Liver (tissue), 9 donors: ENCODE data around the gene ICAM3. TPM values are rescaled to one million over a fixed set of nuclear protein-coding genes. Genes with fewer than 3 reads are reported as not detected.

Experiments
- DNase-seq: peaks from one replicate; pipeline ENCODE4 v3.0.0-alpha.2; 2017; ENCODE audit warnings: low spot score
- H3K27ac ChIP-seq, 2 donors: one replicate each; pipeline ENCODE4 v1.7.0; 2013; ENCODE audit warnings: inconsistent platforms in 2 of 2, low read length in 2 of 2, control low read depth in 1 of 2, low read depth in 1 of 2, mild to moderate bottlenecking in 1 of 2
- H3K27me3 ChIP-seq, 4 donors: one replicate each; pipeline versions ENCODE4 v1.6.1 to v1.7.0; 2013; ENCODE audit warnings: low read length in 3 of 4, inconsistent platforms in 1 of 4, mild to moderate bottlenecking in 1 of 4, moderate library complexity in 1 of 4; ENCODE audit not compliant: control insufficient read depth in 4 of 4, insufficient read depth in 4 of 4
- H3K36me3 ChIP-seq, 4 donors: one replicate each; pipeline versions ENCODE4 v1.6.1 to v1.7.0; 2013; ENCODE audit warnings: low read length in 3 of 4, mild to moderate bottlenecking in 3 of 4, low read depth in 1 of 4, moderate library complexity in 1 of 4; ENCODE audit not compliant: control insufficient read depth in 4 of 4, insufficient read depth in 3 of 4
- H3K4me1 ChIP-seq, 4 donors: one replicate each; pipeline versions ENCODE4 v1.6.1 to v1.7.0; 2013; ENCODE audit warnings: low read length in 3 of 4, mild to moderate bottlenecking in 3 of 4, moderate library complexity in 1 of 4; ENCODE audit not compliant: control insufficient read depth in 4 of 4, insufficient read depth in 4 of 4
- H3K4me3 ChIP-seq, 3 donors: one replicate each; pipeline versions ENCODE4 v1.6.1 to v1.7.0; 2013; ENCODE audit warnings: low read length in 3 of 3, control low read depth in 1 of 3, low read depth in 1 of 3, mild to moderate bottlenecking in 1 of 3
- H3K9ac ChIP-seq, 2 donors: one replicate each; pipeline ENCODE4 v1.7.0; 2013; ENCODE audit warnings: low read length in 2 of 2, mild to moderate bottlenecking in 2 of 2, moderate library complexity in 2 of 2, control low read depth in 1 of 2, low read depth in 1 of 2
- H3K9me3 ChIP-seq, 4 donors: one replicate each; pipeline versions ENCODE4 v1.6.1 to v1.7.0; 2013; ENCODE audit warnings: low read length in 3 of 4; ENCODE audit not compliant: control insufficient read depth in 4 of 4
- EGR1 ChIP-seq, 2 donors: IDR thresholded peaks; 2 replicates each; pipeline ENCODE4 v1.6.1; 2016 to 2018; ENCODE audit warnings: antibody characterized with exemption in 2 of 2, low read depth in 2 of 2
- FOXA2 ChIP-seq: IDR thresholded peaks from 2 replicates; pipeline ENCODE4 v1.6.1; 2016; ENCODE audit warnings: antibody characterized with exemption
- GABPA ChIP-seq, 2 donors: IDR thresholded peaks in 1 of 2; conservative IDR thresholded peaks in 1 of 2; 2 replicates each; pipeline ENCODE4 v1.6.1; 2016; ENCODE audit warnings: antibody characterized with exemption in 2 of 2, mild to moderate bottlenecking in 1 of 2, moderate library complexity in 1 of 2
- HNF4A ChIP-seq, 2 donors: conservative IDR thresholded peaks; 2 replicates each; pipeline ENCODE4 v1.6.1; 2016; ENCODE audit warnings: antibody characterized with exemption in 2 of 2, mild to moderate bottlenecking in 2 of 2
- HNF4G ChIP-seq: IDR thresholded peaks from 2 replicates; pipeline ENCODE4 v1.6.1; 2016; ENCODE audit warnings: antibody characterized with exemption
- NR2F2 ChIP-seq: IDR thresholded peaks from 2 replicates; pipeline ENCODE4 v1.6.1; 2016; ENCODE audit warnings: antibody characterized with exemption
- RXRA ChIP-seq, 2 donors: IDR thresholded peaks; 2 replicates each; pipeline ENCODE4 v1.6.1; 2017 to 2018; ENCODE audit warnings: antibody characterized with exemption in 2 of 2, mild to moderate bottlenecking in 1 of 2
- SP1 ChIP-seq: IDR thresholded peaks from 2 replicates; pipeline ENCODE4 v1.6.1; 2018; ENCODE audit warnings: antibody characterized with exemption, mild to moderate bottlenecking
- TAF1 ChIP-seq: conservative IDR thresholded peaks from 2 replicates; pipeline ENCODE4 v1.6.1; 2016; ENCODE audit warnings: antibody characterized with exemption, mild to moderate bottlenecking
- YY1 ChIP-seq: IDR thresholded peaks from 2 replicates; pipeline ENCODE4 v1.6.1; 2016; ENCODE audit warnings: antibody characterized with exemption, mild to moderate bottlenecking
- WGBS: extraction: QIAGEN DNeasy Blood & Tissue Kit; methylation state at CpG from one replicate; pipeline ENCODE4 v1.1.7; 2013; 5-methylcytosine and 5-hydroxymethylcytosine counted together
- polyA plus RNA-seq, 2 donors: library from polyadenylated mRNA; stranded (reverse) in 1 of 2; unstranded in 1 of 2; fragments of 200-250 nt in 1 of 2; fragments of >200 nt in 1 of 2; fragmentation: Nextera tagmentation in 1 of 2; extraction: Ambion mirVana in 1 of 2; gene quantifications; one replicate each; pipeline versions ENCODE4 v1.2.1 to v1.2.3, GENCODE V29; 2013 to 2015
- total RNA-seq, 2 donors: library from RNA; depleted of rRNA; stranded (reverse); fragments of >200 nt; gene quantifications; one replicate each; pipeline ENCODE4 v1.2.3, GENCODE V29; 2014
- TF ChIP-seq, protein P1 (sequence below): IDR thresholded peaks from 2 replicates; pipeline ENCODE4 v1.6.1; 2016; ENCODE audit warnings: antibody characterized with exemption
- TF ChIP-seq, protein P2 (sequence below): IDR thresholded peaks from 2 replicates; pipeline ENCODE4 v1.6.1; 2016; ENCODE audit warnings: antibody characterized with exemption, mild to moderate bottlenecking
- TF ChIP-seq, protein P3 (sequence below): fragments of 150-350 bp; IDR thresholded peaks from 2 replicates; pipeline ENCODE4 v1.5.1; 2017; ENCODE audit warnings: improper control_type of control experiment, low read depth, low read length; ENCODE audit not compliant: missing input control
- TF ChIP-seq, protein P4 (sequence below): IDR thresholded peaks from 2 replicates; pipeline ENCODE4 v1.6.1; 2016; ENCODE audit warnings: antibody characterized with exemption
- TF ChIP-seq, protein P5 (sequence below): IDR thresholded peaks from 2 replicates; pipeline ENCODE4 v1.6.1; 2016; ENCODE audit warnings: antibody characterized with exemption
- donor health status: healthy.
- donor health status: healthy.
- donor health status: healthy.
- donor health status: healthy.
- donor health status: healthy.

Gene ICAM3
- total and polyA plus RNA-seq, 4 donors = 15.9 to 62.8 (median 21.0) TPM

DNA sequence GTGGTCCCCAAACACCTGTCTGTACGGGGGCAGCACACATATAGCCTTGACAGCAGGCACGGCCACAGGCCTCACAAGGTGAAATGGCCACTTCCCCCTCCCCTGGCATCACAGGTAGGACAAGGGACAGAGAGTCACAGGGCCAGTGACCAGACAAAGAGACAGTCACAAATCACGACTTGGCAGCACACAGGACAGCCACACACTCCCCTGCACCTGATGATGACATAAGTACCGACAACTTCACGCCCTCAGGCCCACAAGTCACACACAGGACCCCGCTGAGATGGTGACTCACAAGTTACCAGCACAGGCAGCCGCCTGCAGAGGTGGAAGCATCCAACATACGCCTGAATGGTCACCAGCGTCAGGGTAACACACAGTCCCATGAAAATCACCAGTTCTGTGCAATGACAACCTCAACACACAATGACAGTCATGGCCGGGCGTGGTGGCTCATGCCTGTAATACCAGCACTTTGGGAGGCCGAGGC, 24.4 kb upstream of the ICAM3 start (continued):
- TF ChIP-seq, protein P1, sequence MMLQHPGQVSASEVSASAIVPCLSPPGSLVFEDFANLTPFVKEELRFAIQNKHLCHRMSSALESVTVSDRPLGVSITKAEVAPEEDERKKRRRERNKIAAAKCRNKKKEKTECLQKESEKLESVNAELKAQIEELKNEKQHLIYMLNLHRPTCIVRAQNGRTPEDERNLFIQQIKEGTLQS = no peak
- TF ChIP-seq, protein P2, sequence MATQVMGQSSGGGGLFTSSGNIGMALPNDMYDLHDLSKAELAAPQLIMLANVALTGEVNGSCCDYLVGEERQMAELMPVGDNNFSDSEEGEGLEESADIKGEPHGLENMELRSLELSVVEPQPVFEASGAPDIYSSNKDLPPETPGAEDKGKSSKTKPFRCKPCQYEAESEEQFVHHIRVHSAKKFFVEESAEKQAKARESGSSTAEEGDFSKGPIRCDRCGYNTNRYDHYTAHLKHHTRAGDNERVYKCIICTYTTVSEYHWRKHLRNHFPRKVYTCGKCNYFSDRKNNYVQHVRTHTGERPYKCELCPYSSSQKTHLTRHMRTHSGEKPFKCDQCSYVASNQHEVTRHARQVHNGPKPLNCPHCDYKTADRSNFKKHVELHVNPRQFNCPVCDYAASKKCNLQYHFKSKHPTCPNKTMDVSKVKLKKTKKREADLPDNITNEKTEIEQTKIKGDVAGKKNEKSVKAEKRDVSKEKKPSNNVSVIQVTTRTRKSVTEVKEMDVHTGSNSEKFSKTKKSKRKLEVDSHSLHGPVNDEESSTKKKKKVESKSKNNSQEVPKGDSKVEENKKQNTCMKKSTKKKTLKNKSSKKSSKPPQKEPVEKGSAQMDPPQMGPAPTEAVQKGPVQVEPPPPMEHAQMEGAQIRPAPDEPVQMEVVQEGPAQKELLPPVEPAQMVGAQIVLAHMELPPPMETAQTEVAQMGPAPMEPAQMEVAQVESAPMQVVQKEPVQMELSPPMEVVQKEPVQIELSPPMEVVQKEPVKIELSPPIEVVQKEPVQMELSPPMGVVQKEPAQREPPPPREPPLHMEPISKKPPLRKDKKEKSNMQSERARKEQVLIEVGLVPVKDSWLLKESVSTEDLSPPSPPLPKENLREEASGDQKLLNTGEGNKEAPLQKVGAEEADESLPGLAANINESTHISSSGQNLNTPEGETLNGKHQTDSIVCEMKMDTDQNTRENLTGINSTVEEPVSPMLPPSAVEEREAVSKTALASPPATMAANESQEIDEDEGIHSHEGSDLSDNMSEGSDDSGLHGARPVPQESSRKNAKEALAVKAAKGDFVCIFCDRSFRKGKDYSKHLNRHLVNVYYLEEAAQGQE = no peak
- TF ChIP-seq TAF1 (no peak), RXRA (IDR thresholded peaks at IDR 0.05) (no peak)

DNA sequence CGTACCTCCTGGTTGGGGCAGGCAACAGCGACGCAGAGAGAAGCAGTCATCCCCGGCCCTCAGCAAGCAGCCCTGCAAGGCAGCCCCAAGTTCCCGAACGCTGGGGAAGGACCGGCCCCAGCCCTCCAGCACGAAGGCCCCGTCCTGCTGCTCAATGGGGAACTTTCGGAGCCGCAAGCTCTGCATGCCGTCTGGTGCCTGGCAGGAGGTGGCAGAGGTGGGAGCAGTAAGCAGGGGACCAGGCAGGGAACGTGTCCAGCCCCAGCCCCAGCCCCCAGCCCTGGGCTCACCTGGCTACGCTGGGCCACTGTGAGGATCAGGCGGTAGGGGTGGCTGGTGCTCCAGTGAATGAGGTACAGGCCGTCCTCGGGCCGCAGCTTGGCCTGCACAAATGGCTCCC, 22.8 kb upstream of the ICAM3 start:
- Histone ChIP-seq H3K4me3 (no peak overlapping the region), H3K9ac (no peak overlapping the region), H3K9me3 (no peaks in the 10 kb centered on the region), H3K4me1 (peaks cover 0 to 5% (median 3%) of the 10 kb centered on the region in 4 donors), H3K27ac (no peak overlapping the region), H3K27me3 (no peaks in the 10 kb centered on the region), H3K36me3 (peaks cover 14 to 70% (median 23%) of the 10 kb centered on the region in 4 donors)
- TF ChIP-seq HNF4G (no peak), TAF1 (no peak), SP1 (no peak)
- TF ChIP-seq, protein P3, sequence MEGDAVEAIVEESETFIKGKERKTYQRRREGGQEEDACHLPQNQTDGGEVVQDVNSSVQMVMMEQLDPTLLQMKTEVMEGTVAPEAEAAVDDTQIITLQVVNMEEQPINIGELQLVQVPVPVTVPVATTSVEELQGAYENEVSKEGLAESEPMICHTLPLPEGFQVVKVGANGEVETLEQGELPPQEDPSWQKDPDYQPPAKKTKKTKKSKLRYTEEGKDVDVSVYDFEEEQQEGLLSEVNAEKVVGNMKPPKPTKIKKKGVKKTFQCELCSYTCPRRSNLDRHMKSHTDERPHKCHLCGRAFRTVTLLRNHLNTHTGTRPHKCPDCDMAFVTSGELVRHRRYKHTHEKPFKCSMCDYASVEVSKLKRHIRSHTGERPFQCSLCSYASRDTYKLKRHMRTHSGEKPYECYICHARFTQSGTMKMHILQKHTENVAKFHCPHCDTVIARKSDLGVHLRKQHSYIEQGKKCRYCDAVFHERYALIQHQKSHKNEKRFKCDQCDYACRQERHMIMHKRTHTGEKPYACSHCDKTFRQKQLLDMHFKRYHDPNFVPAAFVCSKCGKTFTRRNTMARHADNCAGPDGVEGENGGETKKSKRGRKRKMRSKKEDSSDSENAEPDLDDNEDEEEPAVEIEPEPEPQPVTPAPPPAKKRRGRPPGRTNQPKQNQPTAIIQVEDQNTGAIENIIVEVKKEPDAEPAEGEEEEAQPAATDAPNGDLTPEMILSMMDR = no peak
- no peak for DNase-seq
- 96% methylated on average over 18 of the region's 18 CpGs for WGBS

DNA sequence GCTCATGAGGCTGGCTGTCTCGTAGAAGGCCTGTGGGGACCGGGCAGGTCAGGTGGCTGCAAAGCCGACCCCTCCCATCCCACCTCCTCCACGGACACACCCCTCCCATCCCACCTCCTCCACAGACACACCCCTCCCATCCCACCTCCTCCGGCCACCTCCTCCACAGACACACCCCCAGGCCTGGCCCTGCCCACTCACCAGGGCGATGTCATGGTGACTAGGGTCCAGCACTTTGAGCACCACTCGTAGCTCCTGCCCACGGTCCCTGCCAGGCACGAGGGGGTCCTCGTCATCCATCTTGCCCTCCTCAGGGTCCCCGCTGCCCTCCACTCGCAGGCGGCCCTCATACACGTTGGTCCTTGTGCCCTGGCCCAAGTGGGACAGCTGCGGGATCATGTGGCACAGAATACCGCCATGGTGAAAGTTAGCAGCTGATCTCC, 22.2 kb upstream of the ICAM3 start:
- 92% methylated on average over 16 of the region's 16 CpGs for WGBS
- Histone ChIP-seq H3K9ac (no peak overlapping the region), H3K27ac (no peak overlapping the region), H3K36me3 (peaks cover 16 to 68% (median 24%) of the 10 kb centered on the region in 4 donors), H3K9me3 (no peaks in the 10 kb centered on the region), H3K27me3 (no peaks in the 10 kb centered on the region), H3K4me1 (peaks cover 0 to 5% (median 3%) of the 10 kb centered on the region in 4 donors), H3K4me3 (no peak overlapping the region)
- TF ChIP-seq SP1 (no peak), YY1 (no peak), HNF4G (no peak), GABPA (IDR thresholded peaks at IDR 0.05 in 1 of 2, conservative IDR thresholded peaks at IDR 0.05 in 1 of 2) (no peak), EGR1 (IDR thresholded peaks at IDR 0.05; ENCODE audit: low read depth in 2 of 2) (no peak), HNF4A (conservative IDR thresholded peaks at IDR 0.05) (no peak), FOXA2 (no peak), RXRA (IDR thresholded peaks at IDR 0.05) (no peak), NR2F2 (no peak)
- TF ChIP-seq, protein P4, sequence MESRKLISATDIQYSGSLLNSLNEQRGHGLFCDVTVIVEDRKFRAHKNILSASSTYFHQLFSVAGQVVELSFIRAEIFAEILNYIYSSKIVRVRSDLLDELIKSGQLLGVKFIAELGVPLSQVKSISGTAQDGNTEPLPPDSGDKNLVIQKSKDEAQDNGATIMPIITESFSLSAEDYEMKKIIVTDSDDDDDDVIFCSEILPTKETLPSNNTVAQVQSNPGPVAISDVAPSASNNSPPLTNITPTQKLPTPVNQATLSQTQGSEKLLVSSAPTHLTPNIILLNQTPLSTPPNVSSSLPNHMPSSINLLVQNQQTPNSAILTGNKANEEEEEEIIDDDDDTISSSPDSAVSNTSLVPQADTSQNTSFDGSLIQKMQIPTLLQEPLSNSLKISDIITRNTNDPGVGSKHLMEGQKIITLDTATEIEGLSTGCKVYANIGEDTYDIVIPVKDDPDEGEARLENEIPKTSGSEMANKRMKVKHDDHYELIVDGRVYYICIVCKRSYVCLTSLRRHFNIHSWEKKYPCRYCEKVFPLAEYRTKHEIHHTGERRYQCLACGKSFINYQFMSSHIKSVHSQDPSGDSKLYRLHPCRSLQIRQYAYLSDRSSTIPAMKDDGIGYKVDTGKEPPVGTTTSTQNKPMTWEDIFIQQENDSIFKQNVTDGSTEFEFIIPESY = no peak
- TF ChIP-seq, protein P1 = no peak
- TF ChIP-seq, protein P5, sequence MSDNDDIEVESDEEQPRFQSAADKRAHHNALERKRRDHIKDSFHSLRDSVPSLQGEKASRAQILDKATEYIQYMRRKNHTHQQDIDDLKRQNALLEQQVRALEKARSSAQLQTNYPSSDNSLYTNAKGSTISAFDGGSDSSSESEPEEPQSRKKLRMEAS = no peak
- DNase-seq = no peak
